ENCODE data around the gene LITAFD. TPM values are rescaled to one million over a fixed set of nuclear protein-coding genes. Genes with fewer than 3 reads are reported as not detected.
A peak's percentile ranks its signal among the peaks of the same experiment; 100 is the strongest.

Gene LITAFD
- polyA plus RNA-seq, 3 donors: not detected

GRCh38 chr16:8848231-8848938 lies 33.8 kb upstream of the LITAFD start:
- Histone ChIP-seq H3K4me1 (ENCODE audit: control insufficient read depth in 1 of 2, insufficient read depth in 2 of 2, low read length in 2 of 2) (peaks cover 21 to 32% of the 10 kb centered on the region in 2 donors), H3K4me2 (replicated peaks; ENCODE audit: extremely low read depth, low read length, poor library complexity, severe bottlenecking) (no peak overlapping the region), H3K9me3 (replicated peaks in 1 of 2; ENCODE audit: control insufficient read depth in 1 of 2, insufficient read depth in 1 of 2, low read length in 2 of 2) (no peaks in the 10 kb centered on the region), H3K27me3 (ENCODE audit: control insufficient read depth in 2 of 2, insufficient read depth in 2 of 2, low read length in 2 of 2) (no peaks in the 10 kb centered on the region), H3K79me2 (ENCODE audit: insufficient read depth, low read length) (peaks cover 15% of the 10 kb centered on the region), H2AFZ (ENCODE audit: insufficient read depth, low read depth, low read length, poor library complexity, severe bottlenecking) (no peak overlapping the region), H3K9ac (ENCODE audit: insufficient read depth, low read length, poor library complexity, severe bottlenecking) (no peak overlapping the region), H4K20me1 (ENCODE audit: insufficient read depth, low read length) (peaks cover 49% of the 10 kb centered on the region), H3K27ac (ENCODE audit: low read depth in 1 of 2, low read length in 2 of 2) (no peak overlapping the region), H3K36me3 (replicated peaks in 1 of 2; ENCODE audit: control insufficient read depth in 1 of 2, insufficient read depth in 2 of 2, low read length in 2 of 2) (peaks cover 23 to 56% of the 10 kb centered on the region in 2 donors), H3K4me3 (replicated peaks in 1 of 3; ENCODE audit: low read depth in 2 of 3, low read length in 3 of 3) (no peak overlapping the region)
- intact Hi-C loops (cut with micrococcal nuclease): no loop called here
- Mint-ChIP-seq H3K27me3 (ENCODE audit: low read depth in 3 of 3) (peaks cover 2 to 14% (median 8%) of the 10 kb centered on the region in 3 donors), H3K27ac (peak overlapping the region in 1 of 7 donors; percentile 67), H3K36me3 (peaks cover 82 to 83% of the 10 kb centered on the region in 2 donors), H3K4me3 (no peak overlapping the region), H3K4me1 (peaks cover 43% of the 10 kb centered on the region), H3K9me3 (peaks cover 0 to 3% (median 0%) of the 10 kb centered on the region in 7 donors)
- DNase-seq: no peak
- WGBS (ENCODE audit: insufficient coverage): 95% methylated on average over 26 of the region's 26 CpGs
- TF ChIP-seq CTCF (IDR thresholded peaks at IDR 0.05): no peak

- Mint-ChIP-seq H3K9me3 (peaks cover 0 to 3% (median 0%) of the 10 kb centered on the region in 7 donors), H3K4me1 (peaks cover 38% of the 10 kb centered on the region), H3K36me3 (peaks cover 87 to 89% of the 10 kb centered on the region in 2 donors), H3K27me3 (ENCODE audit: low read depth in 3 of 3) (peaks cover 2 to 14% (median 8%) of the 10 kb centered on the region in 3 donors), H3K27ac (peak overlapping the region in 3 of 7 donors; percentile 51 to 78 (median 53)), H3K4me3 (peak overlapping the region in 1 of 2 donors; percentile 15)
- Histone ChIP-seq H2AFZ (ENCODE audit: insufficient read depth, low read depth, low read length, poor library complexity, severe bottlenecking) (no peak overlapping the region), H3K9ac (ENCODE audit: insufficient read depth, low read length, poor library complexity, severe bottlenecking) (no peak overlapping the region), H3K4me1 (ENCODE audit: control insufficient read depth in 1 of 2, insufficient read depth in 2 of 2, low read length in 2 of 2) (peaks cover 21 to 32% of the 10 kb centered on the region in 2 donors), H4K20me1 (ENCODE audit: insufficient read depth, low read length) (peaks cover 49% of the 10 kb centered on the region), H3K9me3 (replicated peaks in 1 of 2; ENCODE audit: control insufficient read depth in 1 of 2, insufficient read depth in 1 of 2, low read length in 2 of 2) (no peaks in the 10 kb centered on the region), H3K36me3 (replicated peaks in 1 of 2; ENCODE audit: control insufficient read depth in 1 of 2, insufficient read depth in 2 of 2, low read length in 2 of 2) (peaks cover 25 to 62% of the 10 kb centered on the region in 2 donors), H3K27me3 (ENCODE audit: control insufficient read depth in 2 of 2, insufficient read depth in 2 of 2, low read length in 2 of 2) (no peaks in the 10 kb centered on the region), H3K4me3 (replicated peaks in 1 of 3; ENCODE audit: low read depth in 2 of 3, low read length in 3 of 3) (no peak overlapping the region), H3K79me2 (ENCODE audit: insufficient read depth, low read length) (peaks cover 15% of the 10 kb centered on the region), H3K4me2 (replicated peaks; ENCODE audit: extremely low read depth, low read length, poor library complexity, severe bottlenecking) (no peak overlapping the region), H3K27ac (ENCODE audit: low read depth in 1 of 2, low read length in 2 of 2) (no peak overlapping the region)
- no peak for DNase-seq
- intact Hi-C loops (cut with micrococcal nuclease): no loop called here
- 97% methylated on average over 6 of the region's 8 CpGs for WGBS (ENCODE audit: insufficient coverage)
- no peak for TF ChIP-seq CTCF (IDR thresholded peaks at IDR 0.05)
Measured at GRCh38 chr16:8848939-8849391, 33.2 kb upstream of the LITAFD start.
